ENCODE measurements around the gene BNIP5.

Gene BNIP5

DNA sequence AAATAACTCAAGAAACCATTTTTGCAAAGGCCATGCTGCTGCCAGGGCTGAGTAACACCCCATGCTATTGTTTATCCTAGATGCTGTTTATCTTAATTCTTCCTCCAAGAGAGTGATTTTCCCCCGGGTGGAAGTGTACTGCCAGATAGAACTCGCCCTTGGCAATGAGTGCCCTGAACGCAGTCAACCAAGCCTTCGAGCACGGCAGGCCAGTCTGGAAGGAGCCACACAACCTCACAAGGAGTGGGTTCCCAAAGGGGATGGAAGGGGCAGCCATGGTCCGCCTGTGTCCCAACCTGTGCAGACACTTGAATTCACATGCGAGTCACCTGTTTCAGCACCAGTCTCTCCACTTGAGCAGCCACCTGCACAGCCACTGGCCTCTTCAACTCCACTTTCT lies 34.9 kb downstream of the BNIP5 start:
- H3K4me2 ChIP-seq (ENCODE audit: low read length) = no peak overlapping the region
- H2AFZ ChIP-seq (ENCODE audit: low read depth, low read length) = no peak overlapping the region
- H3K27me3 ChIP-seq (ENCODE audit: low read depth, low read length) = peaks cover 41% of the 10 kb centered on the region
- TF ChIP-seq, protein P1, sequence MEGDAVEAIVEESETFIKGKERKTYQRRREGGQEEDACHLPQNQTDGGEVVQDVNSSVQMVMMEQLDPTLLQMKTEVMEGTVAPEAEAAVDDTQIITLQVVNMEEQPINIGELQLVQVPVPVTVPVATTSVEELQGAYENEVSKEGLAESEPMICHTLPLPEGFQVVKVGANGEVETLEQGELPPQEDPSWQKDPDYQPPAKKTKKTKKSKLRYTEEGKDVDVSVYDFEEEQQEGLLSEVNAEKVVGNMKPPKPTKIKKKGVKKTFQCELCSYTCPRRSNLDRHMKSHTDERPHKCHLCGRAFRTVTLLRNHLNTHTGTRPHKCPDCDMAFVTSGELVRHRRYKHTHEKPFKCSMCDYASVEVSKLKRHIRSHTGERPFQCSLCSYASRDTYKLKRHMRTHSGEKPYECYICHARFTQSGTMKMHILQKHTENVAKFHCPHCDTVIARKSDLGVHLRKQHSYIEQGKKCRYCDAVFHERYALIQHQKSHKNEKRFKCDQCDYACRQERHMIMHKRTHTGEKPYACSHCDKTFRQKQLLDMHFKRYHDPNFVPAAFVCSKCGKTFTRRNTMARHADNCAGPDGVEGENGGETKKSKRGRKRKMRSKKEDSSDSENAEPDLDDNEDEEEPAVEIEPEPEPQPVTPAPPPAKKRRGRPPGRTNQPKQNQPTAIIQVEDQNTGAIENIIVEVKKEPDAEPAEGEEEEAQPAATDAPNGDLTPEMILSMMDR (IDR thresholded peaks at IDR 0.05; ENCODE audit: low read depth, low read length) = no peak
- TF ChIP-seq EZH2phosphoT487 (IDR thresholded peaks at IDR 0.05; ENCODE audit: low read depth) = no peak
- no peaks in the 10 kb centered on the region for H4K20me1 ChIP-seq (ENCODE audit: insufficient read depth, low read length)
- H3K4me3 ChIP-seq (ENCODE audit: low read length) = no peak overlapping the region
- no peaks in the 10 kb centered on the region for H3K36me3 ChIP-seq (replicated peaks; ENCODE audit: low read depth, low read length)
- H3K27ac ChIP-seq (ENCODE audit: low read length) = no peak overlapping the region
- no peaks in the 10 kb centered on the region for H3K79me2 ChIP-seq (ENCODE audit: low read length)
- no peaks in the 10 kb centered on the region for H3K9me3 ChIP-seq (ENCODE audit: insufficient read depth, low read length)
- peaks cover 10% of the 10 kb centered on the region for H3K4me1 ChIP-seq (ENCODE audit: low read length)
- no peak overlapping the region for H3K9ac ChIP-seq (ENCODE audit: low read length)

DNA sequence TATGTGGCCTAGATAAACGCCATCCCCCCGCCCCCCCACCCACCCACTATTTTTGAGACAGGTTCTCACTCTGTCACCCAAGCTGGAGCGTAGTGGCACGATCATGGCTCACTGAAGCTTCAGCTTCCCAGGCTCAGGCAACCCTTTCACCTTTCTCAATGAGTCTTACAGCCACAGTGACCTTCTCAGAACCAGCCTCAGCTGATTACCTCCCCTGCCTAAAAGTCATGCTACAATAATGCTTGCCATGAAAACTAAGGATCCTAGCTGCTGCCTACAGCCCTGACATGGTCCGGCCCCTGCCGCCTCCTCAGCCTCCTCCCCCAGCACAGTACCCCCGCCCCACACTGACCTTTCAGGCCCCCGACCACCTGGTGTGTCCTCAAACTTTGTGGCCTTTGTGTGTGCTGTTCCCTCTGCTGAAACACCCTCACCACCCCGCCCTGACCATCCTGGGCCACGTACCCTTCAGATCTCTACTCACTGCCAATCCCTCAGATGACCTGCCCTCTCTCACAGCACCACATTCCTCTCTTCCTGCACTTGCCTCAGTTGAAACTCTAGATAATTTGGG lies 35.5 kb downstream of the BNIP5 start:
- H3K27me3 ChIP-seq (ENCODE audit: low read depth, low read length) = peaks cover 47% of the 10 kb centered on the region
- no peak overlapping the region for H2AFZ ChIP-seq (ENCODE audit: low read depth, low read length)
- H3K79me2 ChIP-seq (ENCODE audit: low read length) = no peaks in the 10 kb centered on the region
- no peaks in the 10 kb centered on the region for H4K20me1 ChIP-seq (ENCODE audit: insufficient read depth, low read length)
- no peak overlapping the region for H3K4me3 ChIP-seq (ENCODE audit: low read length)
- no peaks in the 10 kb centered on the region for H3K9me3 ChIP-seq (ENCODE audit: insufficient read depth, low read length)
- H3K4me1 ChIP-seq (ENCODE audit: low read length) = peaks cover 10% of the 10 kb centered on the region
- no peak overlapping the region for H3K4me2 ChIP-seq (ENCODE audit: low read length)
- H3K27ac ChIP-seq (ENCODE audit: low read length) = no peak overlapping the region
- no peak overlapping the region for H3K9ac ChIP-seq (ENCODE audit: low read length)
- no peaks in the 10 kb centered on the region for H3K36me3 ChIP-seq (replicated peaks; ENCODE audit: low read depth, low read length)
- no peak for TF ChIP-seq EZH2phosphoT487 (IDR thresholded peaks at IDR 0.05; ENCODE audit: low read depth)
- TF ChIP-seq, protein P1 (IDR thresholded peaks at IDR 0.05; ENCODE audit: low read depth, low read length) = no peak

DNA sequence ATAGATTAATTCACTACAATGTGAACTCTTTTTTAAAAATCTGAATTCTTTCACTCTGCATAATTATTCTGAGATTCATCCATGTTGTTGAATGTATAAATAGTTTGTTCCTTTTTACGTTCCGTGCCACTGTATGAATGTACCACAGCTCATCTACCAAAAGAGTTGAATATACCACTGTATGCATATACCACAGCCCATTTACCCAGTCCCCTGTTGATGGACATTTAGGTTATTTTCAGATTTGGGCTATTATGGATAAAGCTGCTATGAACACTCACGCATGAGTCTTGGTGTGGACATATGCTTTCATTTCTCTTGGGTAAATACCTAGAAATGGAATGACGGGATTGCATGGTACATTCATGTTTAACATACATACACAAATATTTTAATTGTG lies 38.7 kb downstream of the BNIP5 start:
- peaks cover 69% of the 10 kb centered on the region for H3K27me3 ChIP-seq (ENCODE audit: low read depth, low read length)
- no peaks in the 10 kb centered on the region for H3K36me3 ChIP-seq (replicated peaks; ENCODE audit: low read depth, low read length)
- no peaks in the 10 kb centered on the region for H4K20me1 ChIP-seq (ENCODE audit: insufficient read depth, low read length)
- TF ChIP-seq EZH2phosphoT487 (IDR thresholded peaks at IDR 0.05; ENCODE audit: low read depth) = no peak
- TF ChIP-seq, protein P1 (IDR thresholded peaks at IDR 0.05; ENCODE audit: low read depth, low read length) = no peak
- H3K9me3 ChIP-seq (ENCODE audit: insufficient read depth, low read length) = no peaks in the 10 kb centered on the region
- no peak overlapping the region for H3K27ac ChIP-seq (ENCODE audit: low read length)
- H3K4me2 ChIP-seq (ENCODE audit: low read length) = no peak overlapping the region
- H3K4me3 ChIP-seq (ENCODE audit: low read length) = no peak overlapping the region
- H3K79me2 ChIP-seq (ENCODE audit: low read length) = no peaks in the 10 kb centered on the region
- no peak overlapping the region for H2AFZ ChIP-seq (ENCODE audit: low read depth, low read length)
- no peak overlapping the region for H3K9ac ChIP-seq (ENCODE audit: low read length)
- peaks cover 10% of the 10 kb centered on the region for H3K4me1 ChIP-seq (ENCODE audit: low read length)

DNA sequence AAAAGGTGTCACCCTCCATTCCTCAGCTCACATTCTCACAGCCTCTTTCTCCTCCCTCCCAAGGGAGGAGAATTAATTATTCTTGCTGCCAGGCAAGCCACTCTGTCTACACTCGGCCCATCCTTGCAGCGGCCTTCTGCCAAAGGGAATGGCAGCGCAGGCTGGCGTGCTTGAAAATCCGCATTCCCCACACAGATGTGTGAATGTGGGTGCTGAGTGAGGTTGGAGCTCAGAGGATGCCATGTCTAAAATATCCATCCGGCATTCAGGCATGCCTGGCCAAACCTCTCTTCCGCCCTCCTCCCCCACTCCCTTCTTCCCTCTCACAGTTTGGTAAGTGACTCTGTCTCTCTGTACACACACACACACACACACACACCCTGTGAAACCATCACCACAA lies 39.2 kb downstream of the BNIP5 start:
- H3K4me1 ChIP-seq (ENCODE audit: low read length) = peaks cover 5% of the 10 kb centered on the region; the same call in 1 of the 2 replicates
- TF ChIP-seq, protein P1 (IDR thresholded peaks at IDR 0.05; ENCODE audit: low read depth, low read length) = no peak
- TF ChIP-seq EZH2phosphoT487 (IDR thresholded peaks at IDR 0.05; ENCODE audit: low read depth) = no peak
- no peak overlapping the region for H3K27ac ChIP-seq (ENCODE audit: low read length)
- no peaks in the 10 kb centered on the region for H3K36me3 ChIP-seq (replicated peaks; ENCODE audit: low read depth, low read length)
- no peak overlapping the region for H3K4me3 ChIP-seq (ENCODE audit: low read length)
- no peak overlapping the region for H3K4me2 ChIP-seq (ENCODE audit: low read length)
- H3K9ac ChIP-seq (ENCODE audit: low read length) = no peak overlapping the region
- no peaks in the 10 kb centered on the region for H3K79me2 ChIP-seq (ENCODE audit: low read length)
- peaks cover 69% of the 10 kb centered on the region for H3K27me3 ChIP-seq (ENCODE audit: low read depth, low read length)
- no peaks in the 10 kb centered on the region for H3K9me3 ChIP-seq (ENCODE audit: insufficient read depth, low read length)
- no peak overlapping the region for H2AFZ ChIP-seq (ENCODE audit: low read depth, low read length)
- H4K20me1 ChIP-seq (ENCODE audit: insufficient read depth, low read length) = no peaks in the 10 kb centered on the region
